T-helper 9 cell (primary cell): ENCODE data around the gene HOXC12.

ENCODE experiments used
- DNase-seq: peaks from one replicate; pipeline ENCODE4 v3.0.0-alpha.2; 2020

HOXC12 gene

GRCh38 chr12:53956914-53957536 lies 2.3 kb downstream of the HOXC12 start:
- no peak for DNase-seq

DNA sequence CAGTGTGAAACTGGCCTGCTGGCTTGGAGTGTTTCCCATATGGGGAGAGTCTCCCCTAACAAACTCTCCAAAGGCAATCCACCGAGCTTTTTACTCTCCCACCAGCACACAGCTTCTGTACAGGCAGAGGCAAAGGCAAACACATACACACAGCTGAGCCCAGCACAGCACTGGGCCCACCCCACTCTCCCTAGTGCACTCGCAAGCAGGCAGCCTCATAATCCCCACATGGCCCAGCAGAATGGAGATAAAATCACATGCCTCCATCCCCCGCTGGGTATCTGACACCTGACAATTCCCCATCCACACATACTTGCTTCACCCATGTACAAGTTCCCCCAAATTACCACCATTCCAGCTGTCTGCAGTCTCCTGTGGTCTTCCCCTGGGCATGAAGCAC lies 3.4 kb downstream of the HOXC12 start:
- DNase-seq, result no peak

DNA sequence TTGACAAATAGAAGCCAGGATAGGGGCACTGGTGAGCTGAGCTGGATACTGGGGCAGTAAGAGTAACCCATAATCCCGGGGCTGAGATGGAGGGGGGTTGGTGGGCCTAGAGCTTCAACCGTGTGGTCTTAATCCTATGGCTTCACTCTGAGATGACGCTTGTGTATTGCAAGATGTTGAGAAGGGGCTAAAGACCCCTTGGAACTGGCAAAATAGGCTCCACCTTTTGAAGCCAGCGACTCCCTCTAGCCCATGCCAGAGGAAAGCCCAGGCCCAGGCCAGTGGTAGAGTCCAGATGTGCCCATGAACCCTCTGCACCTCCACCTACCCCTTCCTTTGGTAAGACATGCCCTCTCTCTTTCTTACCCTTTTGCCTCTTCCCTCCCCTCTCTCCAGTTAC lies 4.6 kb downstream of the HOXC12 start:
- no peak for DNase-seq

GRCh38 chr12:53960187-53961024 lies 5.7 kb downstream of the HOXC12 start:
- no peak for DNase-seq

DNA sequence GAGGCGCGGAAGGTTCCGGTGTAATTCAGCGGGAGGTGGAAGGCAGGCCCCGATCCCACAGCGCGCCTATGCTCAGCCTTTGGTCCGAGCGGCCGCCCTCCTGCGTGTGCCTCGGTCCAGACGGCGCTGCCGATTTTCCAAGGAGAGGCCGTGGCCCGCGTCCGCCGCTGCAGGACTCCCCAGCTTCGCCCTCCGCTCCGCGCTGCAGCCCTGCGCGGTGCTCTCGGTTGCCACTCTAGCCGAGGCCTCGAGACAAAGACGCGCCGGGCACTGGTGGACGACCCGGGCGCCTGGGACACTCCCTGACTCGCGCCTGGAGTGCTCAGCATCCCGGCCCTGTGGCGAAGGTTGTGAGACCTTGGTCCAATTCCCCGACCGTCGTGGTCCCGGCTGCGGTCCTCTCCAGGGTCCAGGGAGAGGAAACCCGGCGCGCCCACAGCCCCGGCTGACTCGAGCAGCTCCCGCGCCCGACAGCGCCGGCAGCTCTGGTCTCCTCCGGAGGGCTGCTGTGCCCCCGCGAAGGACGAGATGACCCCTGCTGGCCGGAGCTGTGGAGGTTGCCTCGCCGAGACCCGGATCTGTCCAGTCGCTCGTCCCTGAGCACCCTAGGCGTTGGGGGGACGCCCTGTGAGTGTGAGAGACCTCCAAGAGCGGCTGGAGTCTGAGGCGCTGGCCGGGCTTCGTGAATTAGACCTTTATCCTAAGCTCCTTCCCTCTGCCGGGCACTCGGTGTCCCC lies 6.5 kb downstream of the HOXC12 start:
- no peak for DNase-seq

DNA sequence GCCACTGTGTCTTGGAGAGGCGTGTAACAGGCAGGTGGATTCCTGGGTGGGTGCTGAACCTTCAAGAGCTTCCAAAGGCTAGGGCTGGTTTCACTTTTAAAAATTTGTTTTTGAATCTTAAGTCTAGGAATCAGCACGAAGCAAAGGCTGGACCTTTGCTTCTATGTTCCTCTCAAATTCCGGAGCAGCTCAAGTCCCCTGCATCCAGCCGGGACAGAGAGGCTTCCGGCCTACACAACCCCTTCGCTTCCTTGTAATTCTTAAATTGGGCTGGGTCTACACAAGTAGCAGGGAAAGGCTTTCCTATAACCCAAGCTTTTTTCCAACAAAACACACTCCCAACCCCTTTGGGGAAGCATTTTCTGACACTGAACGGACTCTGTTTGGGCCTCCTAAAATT lies 8.3 kb downstream of the HOXC12 start:
- DNase-seq, result no peak

DNA sequence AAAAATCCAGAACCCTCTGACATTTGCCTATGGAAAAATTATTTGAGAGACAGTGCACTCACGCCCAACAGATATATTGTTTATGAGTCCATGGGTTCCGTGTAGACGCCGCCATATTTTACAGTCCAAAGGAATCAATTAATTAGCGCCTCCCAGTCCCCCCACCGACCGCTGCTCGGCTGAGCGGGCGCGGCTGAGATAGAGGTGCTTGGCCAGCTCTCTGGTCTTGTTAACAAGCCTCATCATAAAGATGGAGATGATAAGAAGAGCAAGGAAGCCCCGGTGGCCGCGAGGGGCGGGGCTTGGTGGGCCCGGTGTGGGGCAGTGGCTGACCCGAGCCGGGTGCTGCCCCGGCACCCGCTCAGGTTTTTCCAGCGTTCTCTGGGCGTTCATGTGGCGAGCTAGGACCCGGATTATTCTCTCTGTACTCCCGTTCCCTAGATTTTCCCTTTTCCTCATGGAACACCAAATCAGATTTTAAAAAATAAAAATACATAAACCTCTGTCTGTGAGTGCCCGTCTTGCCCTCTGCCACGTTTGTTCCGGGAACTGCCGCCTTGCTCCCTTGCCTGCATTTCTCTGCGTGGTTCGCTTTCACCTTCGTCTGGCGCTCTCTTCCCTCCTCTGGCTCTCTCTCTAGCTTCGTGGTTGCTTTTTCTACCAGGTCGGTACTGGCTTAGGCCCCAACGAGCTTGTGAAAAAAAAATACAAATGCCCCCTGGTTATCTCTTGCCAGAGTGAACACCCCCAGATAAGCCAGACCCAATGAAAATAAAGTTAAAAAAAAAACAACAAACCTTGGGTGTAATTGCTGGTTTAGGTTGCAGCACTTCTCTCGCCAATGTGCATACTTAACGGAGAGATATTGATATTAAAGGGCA lies 9.0 kb downstream of the HOXC12 start:
- DNase-seq, result no peak

- DNase-seq, result no peak
These were observed 9.6 kb downstream of the HOXC12 start for GRCh38 chr12:53964315-53964713.

GRCh38 chr12:53965281-53966084 lies 10.8 kb downstream of the HOXC12 start:
- DNase-seq, result no peak

- no peak for DNase-seq
These were observed 11.3 kb downstream of the HOXC12 start for GRCh38 chr12:53966085-53966384.

DNA sequence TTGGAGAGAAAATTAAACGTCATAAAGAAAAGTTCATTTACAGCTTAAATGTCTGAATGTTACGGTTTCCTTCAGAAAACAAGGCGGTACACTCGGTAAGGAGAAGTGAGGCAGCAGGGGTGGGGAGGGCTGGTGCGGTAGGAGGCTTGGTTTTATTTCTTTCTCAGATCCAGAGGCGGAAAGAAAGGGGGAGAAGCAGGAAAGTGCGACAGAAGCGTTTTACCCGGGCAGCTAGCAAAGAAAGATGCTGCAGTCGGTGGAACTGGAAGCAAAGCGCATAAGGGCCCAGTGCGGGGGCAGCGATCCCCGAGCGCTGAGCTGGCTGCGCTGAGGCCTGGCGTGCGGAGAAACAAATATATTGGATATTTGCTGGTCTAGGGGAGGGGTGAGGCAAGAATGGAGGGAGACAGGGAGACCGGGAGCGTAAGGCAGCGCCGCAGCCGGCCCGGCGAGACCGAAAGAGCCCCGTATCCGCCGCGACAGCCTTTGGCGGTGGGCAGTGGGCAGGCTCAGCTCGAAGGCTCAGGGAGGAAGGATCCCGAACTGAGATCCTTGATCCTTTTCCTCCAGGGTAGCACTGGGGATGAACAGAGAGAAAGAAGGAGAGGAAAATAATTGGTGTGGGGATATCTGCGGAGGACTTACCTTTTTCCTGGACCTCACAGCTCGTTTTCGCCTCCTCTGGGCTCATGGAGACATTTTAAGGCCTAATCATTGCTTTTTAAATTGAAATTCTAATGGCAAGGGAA lies 11.9 kb downstream of the HOXC12 start:
- DNase-seq, result no peak

- no peak for DNase-seq
These were observed 12.8 kb downstream of the HOXC12 start for GRCh38 chr12:53967421-53967925.

- no peak for DNase-seq
These were observed 13.8 kb downstream of the HOXC12 start for GRCh38 chr12:53968214-53969127.

GRCh38 chr12:53969588-53970259 lies 15.0 kb downstream of the HOXC12 start:
- DNase-seq, result no peak

DNA sequence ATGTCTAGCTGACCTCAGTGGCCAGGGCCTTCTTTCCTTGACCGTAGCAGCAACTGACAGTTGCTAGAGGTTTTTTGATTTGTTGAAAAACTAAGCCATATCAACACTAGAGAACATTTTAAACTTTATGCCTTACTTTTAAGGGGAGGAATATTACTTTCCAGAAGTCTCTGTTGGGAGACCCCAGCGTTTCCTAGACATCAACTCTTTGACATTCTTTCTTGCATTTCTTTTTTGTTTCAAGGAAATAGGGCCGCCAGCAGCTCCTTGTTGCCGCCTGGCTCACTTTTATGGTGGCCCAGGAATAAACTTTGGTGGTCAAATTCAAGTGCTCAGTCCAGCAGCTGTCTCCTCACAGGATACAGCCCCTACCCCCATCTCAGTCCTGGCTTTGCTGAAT lies 15.7 kb downstream of the HOXC12 start:
- DNase-seq, result no peak

DNA sequence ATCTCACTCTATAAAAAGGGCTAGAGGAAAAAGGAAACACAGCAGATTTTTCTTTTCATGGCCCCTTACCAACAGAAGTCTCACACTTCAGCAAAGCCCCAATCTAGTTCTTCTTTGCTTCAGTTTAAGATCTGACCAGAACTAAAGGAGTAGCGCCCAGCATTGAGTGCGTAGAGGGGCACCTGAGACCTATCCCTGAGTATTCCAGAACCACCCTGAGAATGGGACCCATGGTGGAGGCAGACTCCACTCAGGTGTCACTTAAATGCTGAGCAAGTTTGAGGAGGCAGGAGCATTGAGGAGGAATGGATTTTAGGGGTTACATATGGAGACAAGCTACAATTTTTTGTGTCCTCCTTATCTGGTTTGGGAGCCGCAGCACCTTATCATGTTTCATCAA lies 16.4 kb downstream of the HOXC12 start:
- no peak for DNase-seq

DNA sequence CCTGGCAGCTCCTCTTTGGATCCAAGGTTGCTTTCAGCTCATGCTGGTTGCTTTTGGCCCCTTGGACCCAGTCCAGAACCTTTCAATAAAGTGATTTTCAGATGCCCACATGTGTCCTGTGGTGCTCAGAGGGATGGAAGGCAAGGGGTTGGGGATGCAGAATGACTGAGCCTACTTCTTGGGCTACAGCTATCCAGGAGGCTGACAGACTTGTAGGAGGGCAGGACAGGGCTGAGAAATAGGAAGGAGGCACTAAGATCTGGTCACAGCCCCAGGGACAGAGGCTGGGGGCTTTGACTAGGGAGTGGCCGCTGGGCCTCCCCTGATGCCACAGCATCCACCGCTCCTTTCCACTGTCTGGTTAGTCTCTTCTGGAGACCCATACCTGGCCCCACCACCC lies 17.0 kb downstream of the HOXC12 start:
- DNase-seq, result no peak

DNA sequence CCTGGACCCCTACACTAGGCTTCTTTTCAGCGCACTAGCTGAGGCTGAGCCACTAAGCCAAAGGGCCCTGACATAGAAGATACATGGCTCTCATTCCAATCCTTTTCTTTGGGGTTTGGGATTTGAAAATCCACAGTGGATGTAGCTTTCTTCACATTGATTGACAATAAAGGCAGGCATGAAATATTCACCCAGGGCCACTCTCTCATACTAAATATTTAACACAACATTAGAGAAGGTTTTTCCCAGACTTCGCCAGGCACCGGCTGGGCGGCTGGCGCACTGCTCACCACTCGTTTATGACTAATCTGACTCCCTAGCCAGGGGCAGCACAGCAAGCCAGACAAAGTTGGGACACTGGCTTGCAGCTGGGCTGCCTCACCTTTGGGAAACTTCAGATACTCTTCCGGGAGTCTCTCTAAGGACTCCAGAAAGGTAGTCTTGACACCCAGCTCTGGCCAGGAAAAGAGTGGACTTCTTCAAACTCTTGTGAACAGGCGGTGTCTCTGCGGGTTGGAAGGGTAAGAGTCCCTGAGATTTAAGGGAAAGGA lies 17.5 kb downstream of the HOXC12 start:
- no peak for DNase-seq

DNA sequence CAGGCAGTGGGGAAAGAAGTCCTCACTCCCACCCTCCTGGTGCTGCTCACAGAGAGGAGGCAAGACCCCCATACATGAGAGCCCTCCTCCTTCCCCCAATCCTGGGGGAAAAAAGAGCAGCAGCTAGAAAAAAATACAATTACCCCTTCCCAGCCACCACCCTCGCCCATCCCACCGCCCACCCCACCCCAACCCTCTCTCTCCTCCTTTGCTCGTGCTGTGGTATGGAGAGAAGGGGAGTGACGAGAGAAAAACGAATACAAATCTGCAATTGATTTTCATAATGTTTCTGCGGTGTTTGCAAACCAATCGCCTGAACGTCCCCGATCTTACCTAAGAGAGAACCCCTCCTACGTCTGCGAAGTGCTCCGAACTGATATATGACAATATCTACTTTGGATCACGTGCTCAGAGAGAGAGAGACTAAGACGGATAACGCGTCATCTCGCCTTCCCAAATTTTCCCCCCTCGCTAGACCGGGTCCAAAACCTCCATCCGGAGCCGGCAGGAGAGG lies 18.1 kb downstream of the HOXC12 start, which contains the start of gene HOXC11:
HOXC11 (plus strand) TSS at position 405 of the 514 bp plus-strand sequence. CDS start 116 bp downstream, outside the sequence.
- DNase-seq, result no peak
